CD4-positive, alpha-beta T cell treated with Interferon gamma for 1 hour (primary cell): ENCODE measurements around the gene CEP41.
"Not testable (repeated sequence)": the region's sequence is repeated elsewhere in the genome, so short reads cannot be mapped to it uniquely, and the experiment has no call there.

Experiments used
- DNase-seq: peaks from one replicate; pipeline ENCODE4 v3.0.0-alpha.2; 2020

The CEP41 gene

GRCh38 chr7:130458257-130458656, 17.4 kb upstream of the CEP41 start:
- no peak for DNase-seq

GRCh38 chr7:130454959-130455358, 14.1 kb upstream of the CEP41 start:
- DNase-seq, result no peak

- DNase-seq, result no peak
Measured at GRCh38 chr7:130452951-130453350, 12.1 kb upstream of the CEP41 start.

- not testable (repeated sequence) for DNase-seq
Measured at GRCh38 chr7:130451344-130451743, 10.5 kb upstream of the CEP41 start.

- DNase-seq, result no peak
Measured at GRCh38 chr7:130446259-130446658, 5.4 kb upstream of the CEP41 start.

GRCh38 chr7:130444751-130445407, 4.1 kb upstream of the CEP41 start:
- no peak for DNase-seq

- no peak for DNase-seq
Measured at GRCh38 chr7:130444234-130444633, 3.4 kb upstream of the CEP41 start.

- no peak for DNase-seq
Measured at GRCh38 chr7:130442601-130443000, 1.8 kb upstream of the CEP41 start.

GRCh38 chr7:130441408-130441869, 623 bp upstream of the CEP41 start:
- DNase-seq, result no peak

GRCh38 chr7:130436253-130436652, 4.6 kb downstream of the CEP41 start:
- no peak for DNase-seq

- DNase-seq, result no peak
Measured at GRCh38 chr7:130435311-130435854, 5.4 kb downstream of the CEP41 start.

- no peak for DNase-seq
Measured at GRCh38 chr7:130433301-130433700, 7.5 kb downstream of the CEP41 start.

- no peak for DNase-seq
Measured at GRCh38 chr7:130432886-130433285, 7.9 kb downstream of the CEP41 start.

GRCh38 chr7:130430841-130431666, 9.8 kb downstream of the CEP41 start:
- DNase-seq, result no peak

- DNase-seq, result no peak
Measured at GRCh38 chr7:130430115-130430514, 10.7 kb downstream of the CEP41 start.

GRCh38 chr7:130429019-130429418, 11.8 kb downstream of the CEP41 start:
- no peak for DNase-seq

- DNase-seq, result no peak
Measured at GRCh38 chr7:130426564-130426963, 14.3 kb downstream of the CEP41 start.

GRCh38 chr7:130425796-130426195, 15.0 kb downstream of the CEP41 start:
- no peak for DNase-seq

- no peak for DNase-seq
Measured at GRCh38 chr7:130423501-130424037, 17.2 kb downstream of the CEP41 start.

GRCh38 chr7:130421684-130422083, 19.1 kb downstream of the CEP41 start:
- DNase-seq, result no peak

GRCh38 chr7:130420943-130421578, 19.8 kb downstream of the CEP41 start:
- DNase-seq, result no peak

- peak; percentile 1 for DNase-seq
Measured at GRCh38 chr7:130419658-130420057, 21.2 kb downstream of the CEP41 start.

- no peak for DNase-seq
Measured at GRCh38 chr7:130418306-130418705, 22.5 kb downstream of the CEP41 start.
